Liver (tissue), 9 donors: ENCODE measurements around the gene CCDC80. TPM values are rescaled to one million over a fixed set of nuclear protein-coding genes. Genes with fewer than 3 reads are reported as not detected.
"Not testable (repeated sequence)": the region's sequence is repeated elsewhere in the genome, so short reads cannot be mapped to it uniquely, and the experiment has no call there.

Experiments
- DNase-seq: peaks from one replicate; pipeline ENCODE4 v3.0.0-alpha.2; 2017; ENCODE audit warnings: low spot score
- H3K27ac ChIP-seq, 2 donors: one replicate each; pipeline ENCODE4 v1.7.0; 2013; ENCODE audit warnings: inconsistent platforms in 2 of 2, low read length in 2 of 2, control low read depth in 1 of 2, low read depth in 1 of 2, mild to moderate bottlenecking in 1 of 2
- H3K27me3 ChIP-seq, 4 donors: one replicate each; pipeline versions ENCODE4 v1.6.1 to v1.7.0; 2013; ENCODE audit warnings: low read length in 3 of 4, inconsistent platforms in 1 of 4, mild to moderate bottlenecking in 1 of 4, moderate library complexity in 1 of 4; ENCODE audit not compliant: control insufficient read depth in 4 of 4, insufficient read depth in 4 of 4
- H3K36me3 ChIP-seq, 4 donors: one replicate each; pipeline versions ENCODE4 v1.6.1 to v1.7.0; 2013; ENCODE audit warnings: low read length in 3 of 4, mild to moderate bottlenecking in 3 of 4, low read depth in 1 of 4, moderate library complexity in 1 of 4; ENCODE audit not compliant: control insufficient read depth in 4 of 4, insufficient read depth in 3 of 4
- H3K4me1 ChIP-seq, 4 donors: one replicate each; pipeline versions ENCODE4 v1.6.1 to v1.7.0; 2013; ENCODE audit warnings: low read length in 3 of 4, mild to moderate bottlenecking in 3 of 4, moderate library complexity in 1 of 4; ENCODE audit not compliant: control insufficient read depth in 4 of 4, insufficient read depth in 4 of 4
- H3K4me3 ChIP-seq, 3 donors: one replicate each; pipeline versions ENCODE4 v1.6.1 to v1.7.0; 2013; ENCODE audit warnings: low read length in 3 of 3, control low read depth in 1 of 3, low read depth in 1 of 3, mild to moderate bottlenecking in 1 of 3
- H3K9ac ChIP-seq, 2 donors: one replicate each; pipeline ENCODE4 v1.7.0; 2013; ENCODE audit warnings: low read length in 2 of 2, mild to moderate bottlenecking in 2 of 2, moderate library complexity in 2 of 2, control low read depth in 1 of 2, low read depth in 1 of 2
- H3K9me3 ChIP-seq, 4 donors: one replicate each; pipeline versions ENCODE4 v1.6.1 to v1.7.0; 2013; ENCODE audit warnings: low read length in 3 of 4; ENCODE audit not compliant: control insufficient read depth in 4 of 4
- CTCF ChIP-seq: fragments of 150-350 bp; IDR thresholded peaks from 2 replicates; pipeline ENCODE4 v1.5.1; 2017; ENCODE audit warnings: improper control_type of control experiment, low read depth, low read length; ENCODE audit not compliant: missing input control
- EGR1 ChIP-seq, 2 donors: IDR thresholded peaks; 2 replicates each; pipeline ENCODE4 v1.6.1; 2016 to 2018; ENCODE audit warnings: antibody characterized with exemption in 2 of 2, low read depth in 2 of 2
- FOXA2 ChIP-seq: IDR thresholded peaks from 2 replicates; pipeline ENCODE4 v1.6.1; 2016; ENCODE audit warnings: antibody characterized with exemption
- HNF4A ChIP-seq, 2 donors: conservative IDR thresholded peaks; 2 replicates each; pipeline ENCODE4 v1.6.1; 2016; ENCODE audit warnings: antibody characterized with exemption in 2 of 2, mild to moderate bottlenecking in 2 of 2
- NR2F2 ChIP-seq: IDR thresholded peaks from 2 replicates; pipeline ENCODE4 v1.6.1; 2016; ENCODE audit warnings: antibody characterized with exemption
- RAD21 ChIP-seq, 2 donors: IDR thresholded peaks; 2 replicates each; pipeline ENCODE4 v1.6.1; 2016; ENCODE audit warnings: antibody characterized with exemption in 2 of 2, mild to moderate bottlenecking in 2 of 2
- SP1 ChIP-seq: IDR thresholded peaks from 2 replicates; pipeline ENCODE4 v1.6.1; 2018; ENCODE audit warnings: antibody characterized with exemption, mild to moderate bottlenecking
- TAF1 ChIP-seq: conservative IDR thresholded peaks from 2 replicates; pipeline ENCODE4 v1.6.1; 2016; ENCODE audit warnings: antibody characterized with exemption, mild to moderate bottlenecking
- ZBTB33 ChIP-seq: IDR thresholded peaks from 2 replicates; pipeline ENCODE4 v1.6.1; 2016; ENCODE audit warnings: antibody characterized with exemption
- WGBS: extraction: QIAGEN DNeasy Blood & Tissue Kit; methylation state at CpG from one replicate; pipeline ENCODE4 v1.1.7; 2013; 5-methylcytosine and 5-hydroxymethylcytosine counted together
- polyA plus RNA-seq, 2 donors: library from polyadenylated mRNA; stranded (reverse) in 1 of 2; unstranded in 1 of 2; fragments of 200-250 nt in 1 of 2; fragments of >200 nt in 1 of 2; fragmentation: Nextera tagmentation in 1 of 2; extraction: Ambion mirVana in 1 of 2; gene quantifications; one replicate each; pipeline versions ENCODE4 v1.2.1 to v1.2.3, GENCODE V29; 2013 to 2015
- total RNA-seq, 2 donors: library from RNA; depleted of rRNA; stranded (reverse); fragments of >200 nt; gene quantifications; one replicate each; pipeline ENCODE4 v1.2.3, GENCODE V29; 2014
- TF ChIP-seq, protein P1 (sequence below): IDR thresholded peaks from 2 replicates; pipeline ENCODE4 v1.6.1; 2016; ENCODE audit warnings: antibody characterized with exemption
- donor health status: healthy.
- donor health status: healthy.
- donor health status: healthy.
- donor health status: healthy.
- donor health status: healthy.

CCDC80 gene
- total and polyA plus RNA-seq, 4 donors = 0.17 to 2.1 (median 1.1) TPM

GRCh38 chr3:112667599-112667998, 26.7 kb upstream of the CCDC80 start (continued):
- TF ChIP-seq, protein P1, sequence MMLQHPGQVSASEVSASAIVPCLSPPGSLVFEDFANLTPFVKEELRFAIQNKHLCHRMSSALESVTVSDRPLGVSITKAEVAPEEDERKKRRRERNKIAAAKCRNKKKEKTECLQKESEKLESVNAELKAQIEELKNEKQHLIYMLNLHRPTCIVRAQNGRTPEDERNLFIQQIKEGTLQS = no peak

- not testable (repeated sequence) for H3K27ac ChIP-seq, H3K9ac ChIP-seq, H3K36me3 ChIP-seq, H3K4me1 ChIP-seq, H3K4me3 ChIP-seq, H3K27me3 ChIP-seq, DNase-seq, H3K9me3 ChIP-seq
- WGBS = 94% methylated on average over 8 of the region's 9 CpGs
Observed at GRCh38 chr3:112665009-112665408, 24.1 kb upstream of the CCDC80 start.

DNA sequence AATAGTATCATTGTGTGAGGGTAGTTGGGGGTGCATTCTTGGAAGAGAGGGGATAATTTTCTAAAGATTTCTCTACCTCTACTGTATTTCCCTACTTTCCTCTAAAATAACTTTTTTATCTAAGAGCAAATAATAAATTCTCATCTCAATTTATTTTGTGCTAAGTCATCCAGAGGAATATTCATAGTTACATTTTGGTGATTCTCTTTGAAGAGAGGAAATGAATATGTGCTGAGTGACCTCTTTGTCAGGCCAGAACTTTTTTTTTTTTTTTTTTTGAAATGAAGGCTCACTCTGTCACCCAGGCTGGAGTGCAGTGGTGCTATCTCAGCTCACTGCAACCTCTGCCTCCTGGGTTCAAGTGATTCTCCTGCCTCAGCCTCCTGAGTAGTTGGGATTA, 15.1 kb upstream of the CCDC80 start:
- TF ChIP-seq HNF4A (conservative IDR thresholded peaks at IDR 0.05) (no peak), CTCF (no peak), EGR1 (IDR thresholded peaks at IDR 0.05; ENCODE audit: low read depth in 2 of 2) (no peak), FOXA2 (no peak), TAF1 (no peak), ZBTB33 (no peak)
- Histone ChIP-seq H3K4me1 (no peaks in the 10 kb centered on the region), H3K9me3 (no peaks in the 10 kb centered on the region), H3K9ac (no peak overlapping the region), H3K27me3 (no peaks in the 10 kb centered on the region), H3K27ac (no peak overlapping the region), H3K4me3 (no peak overlapping the region), H3K36me3 (no peaks in the 10 kb centered on the region)
- no peak for DNase-seq

GRCh38 chr3:112654979-112655378, 14.0 kb upstream of the CCDC80 start:
- Histone ChIP-seq H3K27me3 (no peaks in the 10 kb centered on the region), H3K4me3 (no peak overlapping the region), H3K9ac (no peak overlapping the region), H3K36me3 (no peaks in the 10 kb centered on the region), H3K9me3 (no peaks in the 10 kb centered on the region), H3K27ac (no peak overlapping the region), H3K4me1 (no peaks in the 10 kb centered on the region)
- 98% methylated on average over 4 of the region's 4 CpGs for WGBS
- TF ChIP-seq CTCF (peak; percentile 4), RAD21 (IDR thresholded peaks at IDR 0.05) (no peak), SP1 (no peak), EGR1 (IDR thresholded peaks at IDR 0.05; ENCODE audit: low read depth in 2 of 2) (no peak), NR2F2 (no peak)
- DNase-seq = no peak
